GM23338 (cell line): ENCODE measurements around the gene SLC37A1. TPM values are rescaled to one million over a fixed set of nuclear protein-coding genes. Genes with fewer than 3 reads are reported as not detected.

Experiments used
- ATAC-seq: fragments of 200-7000 bp; cut with Tn5 transposase; 3 replicates; pipeline ENCODE4 v1.9.1; 2020
- DNase-seq: peaks from one replicate; pipeline ENCODE4 v3.0.0-alpha.2; 2015; ENCODE audit warnings: low spot score
- H2AFZ ChIP-seq: fragments of 200-600 bp; sonication (generic); 2 replicates; pipeline ENCODE4 v1.8.0; 2016; ENCODE audit warnings: antibody characterized with exemption, mild to moderate bottlenecking, moderate library complexity
- H3F3A ChIP-seq: fragments of 200-600 bp; sonication (generic); replicated peaks from 2 replicates; pipeline ENCODE4 v1.8.0; 2017; ENCODE audit warnings: antibody characterized with exemption, mixed run types, low read depth
- H3K27ac ChIP-seq: fragments of 200-600 bp; sonication (generic); 2 replicates; pipeline ENCODE4 v1.6.1; 2016; ENCODE audit warnings: low read depth
- H3K27me3 ChIP-seq: fragments of 200-600 bp; sonication (generic); 2 replicates; pipeline ENCODE4 v1.8.0; 2016; ENCODE audit warnings: mild to moderate bottlenecking, mixed run types, moderate library complexity; ENCODE audit not compliant: insufficient read depth
- H3K36me3 ChIP-seq: fragments of 200-600 bp; sonication (generic); 2 replicates; pipeline ENCODE4 v1.8.0; 2016; ENCODE audit warnings: mild to moderate bottlenecking; ENCODE audit not compliant: insufficient read depth
- H3K4me1 ChIP-seq: fragments of 200-600 bp; sonication (generic); 2 replicates; pipeline ENCODE4 v1.8.0; 2016; ENCODE audit warnings: mild to moderate bottlenecking, moderate library complexity; ENCODE audit not compliant: insufficient read depth
- H3K4me2 ChIP-seq: fragments of 200-600 bp; sonication (generic); 2 replicates; pipeline ENCODE4 v1.7.1; 2017; ENCODE audit warnings: mixed run types
- H3K4me3 ChIP-seq: fragments of 200-600 bp; sonication (generic); 2 replicates; pipeline ENCODE4 v1.6.1; 2016; ENCODE audit warnings: mixed run types
- H3K79me2 ChIP-seq: fragments of 200-600 bp; sonication (generic); replicated peaks from 2 replicates; pipeline ENCODE4 v1.8.0; 2017; ENCODE audit warnings: mild to moderate bottlenecking; ENCODE audit not compliant: insufficient read depth
- H3K9me2 ChIP-seq: fragments of 200-600 bp; sonication (generic); 2 replicates; pipeline ENCODE4 v1.8.0; 2017; ENCODE audit not compliant: insufficient read depth
- H4K20me1 ChIP-seq: fragments of 200-600 bp; sonication (generic); replicated peaks from 2 replicates; pipeline ENCODE4 v1.8.0; 2017; ENCODE audit warnings: mild to moderate bottlenecking; ENCODE audit not compliant: insufficient read depth
- H3K27ac Mint-ChIP-seq: 2 replicates; pipeline ENCODE4 v1.8.0; 2020; ENCODE audit warnings: inconsistent platforms, mild to moderate bottlenecking, moderate library complexity, mixed read lengths
- H3K27me3 Mint-ChIP-seq: 3 replicates; pipeline ENCODE4 v1.8.0; 2022; ENCODE audit warnings: low read depth, mild to moderate bottlenecking, moderate library complexity, mixed read lengths, inconsistent platforms; ENCODE audit not compliant: insufficient read depth, poor library complexity
- H3K36me3 Mint-ChIP-seq: 3 replicates; pipeline ENCODE4 v1.8.0; 2021; ENCODE audit warnings: low read depth, mild to moderate bottlenecking, inconsistent platforms, moderate library complexity, mixed read lengths
- H3K4me1 Mint-ChIP-seq: 3 replicates; pipeline ENCODE4 v1.8.0; 2020; ENCODE audit warnings: mild to moderate bottlenecking, inconsistent platforms, mixed read lengths
- H3K4me3 Mint-ChIP-seq: 3 replicates; pipeline ENCODE4 v1.8.0; 2021; ENCODE audit warnings: moderate library complexity, mild to moderate bottlenecking, inconsistent platforms, mixed read lengths
- H3K9me3 Mint-ChIP-seq: 3 replicates; pipeline ENCODE4 v1.8.0; 2020; ENCODE audit warnings: moderate library complexity, mild to moderate bottlenecking, inconsistent platforms, mixed read lengths
- CREB1 ChIP-seq: fragments of 250-450 bp; sonication (Bioruptor Pico); IDR thresholded peaks from 2 replicates; pipeline ENCODE4 v1.5.0; 2020; ENCODE audit warnings: low read depth, mild to moderate bottlenecking, moderate library complexity
- CTCF ChIP-seq, 2 experiments: fragments of 200-600 bp in 1 of 2; sonication (generic) in 1 of 2; conservative IDR thresholded peaks; 2 replicates each; pipeline versions ENCODE4 v1.5.1 to v1.6.1; 2016 to 2017; ENCODE audit warnings: antibody characterized with exemption in 2 of 2, low read depth in 2 of 2, mild to moderate bottlenecking in 2 of 2, moderate library complexity in 1 of 2
- ETS1 ChIP-seq: IDR thresholded peaks from 2 replicates; pipeline ENCODE4 v1.6.1; 2016; ENCODE audit warnings: antibody characterized with exemption
- EZH2phosphoT487 ChIP-seq: fragments of 200-600 bp; sonication (generic); IDR thresholded peaks from one replicate; pipeline ENCODE4 v1.8.1; 2018; ENCODE audit warnings: antibody characterized with exemption; ENCODE audit not compliant: unreplicated experiment
- JUNB ChIP-seq: IDR thresholded peaks from one replicate; pipeline ENCODE4 v1.6.1; 2016; ENCODE audit warnings: antibody characterized with exemption; ENCODE audit not compliant: unreplicated experiment
- NANOG ChIP-seq: IDR thresholded peaks from 2 replicates; pipeline ENCODE4 v1.6.1; 2016; ENCODE audit warnings: antibody characterized with exemption, borderline replicate concordance
- POLR2AphosphoS5 ChIP-seq: IDR thresholded peaks from 2 replicates; pipeline ENCODE4 v1.6.1; 2016; ENCODE audit warnings: antibody characterized with exemption, low read depth
- ZNF114 ChIP-seq: fragments of 250-450 bp; sonication (Bioruptor Pico); IDR thresholded peaks from 2 replicates; pipeline ENCODE4 v1.5.0; 2020; ENCODE audit warnings: mild to moderate bottlenecking, moderate library complexity
- ZNF331 ChIP-seq: fragments of 250-450 bp; sonication (Bioruptor Pico); IDR thresholded peaks from 2 replicates; pipeline ENCODE4 v1.5.0; 2020; ENCODE audit warnings: low read depth, mild to moderate bottlenecking, moderate library complexity
- ZNF462 ChIP-seq: fragments of 250-450 bp; sonication (Bioruptor Pico); IDR thresholded peaks from 2 replicates; pipeline ENCODE4 v1.5.0; 2020; ENCODE audit warnings: mild to moderate bottlenecking, moderate library complexity
- polyA plus RNA-seq: library from polyadenylated mRNA; unstranded; fragments of >200 nt; fragmentation: Nextera tagmentation; extraction: Ambion mirVana; gene quantifications from 2 replicates; pipeline ENCODE4 v1.2.1, GENCODE V29; 2016
- total RNA-seq: library from RNA; depleted of rRNA; stranded (reverse); fragments of >200 nt; shearing (Covaris generic); gene quantifications from 2 replicates; pipeline ENCODE4 v1.2.3, GENCODE V29; 2014

SLC37A1 gene
- total and polyA plus RNA-seq, 2 experiments from 2014 or later: 14.0 to 30.3 TPM

- TF ChIP-seq ZNF462 (CRISPR knock-in tag): no peak
Observed at GRCh38 chr21:42571391-42572150, 57.9 kb downstream of the SLC37A1 start (continued).

GRCh38 chr21:42572906-42573495 is 59.3 kb downstream of the SLC37A1 start:
- no peak for DNase-seq
- no peaks in the 10 kb centered on the region for H3K4me1 ChIP-seq
- H3K27me3 ChIP-seq: no peaks in the 10 kb centered on the region
- H3K9me3 Mint-ChIP-seq: peaks cover 19% of the 10 kb centered on the region
- H3K36me3 Mint-ChIP-seq: peaks cover 66% of the 10 kb centered on the region
- H4K20me1 ChIP-seq: no peaks in the 10 kb centered on the region
- no peak overlapping the region for H3K4me2 ChIP-seq
- no peak for TF ChIP-seq NANOG
- TF ChIP-seq ETS1: no peak
- no peak for TF ChIP-seq ZNF114
- TF ChIP-seq EZH2phosphoT487: no peak
- TF ChIP-seq JUNB: no peak
- TF ChIP-seq POLR2AphosphoS5: no peak
- no peak for TF ChIP-seq CTCF (conservative IDR thresholded peaks at IDR 0.05; ENCODE audit: low read depth in 2 of 2)
- no peak for TF ChIP-seq CREB1 (CRISPR knock-in tag)
- no peak for TF ChIP-seq ZNF331
- ATAC-seq: no peak
- H3K4me3 ChIP-seq: no peak overlapping the region
- no peak overlapping the region for H2AFZ ChIP-seq
- no peak overlapping the region for H3K27ac ChIP-seq
- no peak overlapping the region for H3K4me3 Mint-ChIP-seq
- H3K4me1 Mint-ChIP-seq: no peaks in the 10 kb centered on the region; the same call in 2 of the 3 replicates
- no peak overlapping the region for H3K27ac Mint-ChIP-seq
- H3K27me3 Mint-ChIP-seq: peaks cover 8% of the 10 kb centered on the region
- H3F3A ChIP-seq: 0 out of 2 replicates have a peak, but pooled peaks cover 4% of the 10 kb centered on the region
- no peaks in the 10 kb centered on the region; the same call in 1 of the 2 replicates for H3K9me2 ChIP-seq
- H3K79me2 ChIP-seq: no peaks in the 10 kb centered on the region
- peaks cover 11% of the 10 kb centered on the region; the same call in 1 of the 2 replicates for H3K36me3 ChIP-seq
